ENCODE data around the gene PITPNB. TPM values are rescaled to one million over a fixed set of nuclear protein-coding genes. Genes with fewer than 3 reads are reported as not detected.

The PITPNB gene
- total RNA-seq, 1 donor from 2014 or later: 93.0 TPM

DNA sequence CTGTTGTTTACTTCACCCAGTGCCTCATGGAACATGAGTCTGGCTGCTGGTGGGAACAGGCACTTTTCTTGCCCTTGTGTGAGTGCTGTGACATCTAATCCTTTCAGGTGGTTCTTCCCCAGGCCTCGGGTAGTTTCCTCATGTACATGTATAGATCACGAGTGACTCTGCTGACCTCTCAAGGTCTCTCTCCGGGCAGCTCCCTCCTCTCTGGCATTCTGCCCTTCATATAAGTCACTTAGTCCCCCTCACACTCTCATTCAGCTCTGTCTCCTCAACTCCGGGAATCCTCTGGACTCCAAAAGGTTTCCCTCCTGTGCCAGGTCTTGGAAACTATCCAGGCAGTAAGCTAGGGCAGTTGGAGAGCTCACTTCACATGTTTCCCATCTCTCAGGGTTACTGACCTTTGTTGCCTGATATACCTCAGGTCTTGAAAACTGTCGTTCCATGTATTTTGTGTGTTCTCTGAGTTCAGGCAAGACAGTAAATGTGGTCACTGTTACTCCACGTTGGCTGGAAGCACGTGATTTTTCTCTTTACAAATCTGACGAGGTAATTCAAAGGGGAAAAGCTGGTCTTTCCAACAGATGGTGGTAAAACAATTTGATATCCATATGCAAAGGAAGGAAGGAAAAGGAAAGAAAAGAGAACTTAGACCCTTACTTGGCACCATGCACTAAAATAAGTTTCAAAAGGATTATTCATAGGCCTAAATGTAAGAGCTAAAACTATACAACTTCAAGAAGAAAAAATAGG is 40.5 kb upstream of the PITPNB start:
- H3K36me3 Mint-ChIP-seq: peaks cover 20% of the 10 kb centered on the region

DNA sequence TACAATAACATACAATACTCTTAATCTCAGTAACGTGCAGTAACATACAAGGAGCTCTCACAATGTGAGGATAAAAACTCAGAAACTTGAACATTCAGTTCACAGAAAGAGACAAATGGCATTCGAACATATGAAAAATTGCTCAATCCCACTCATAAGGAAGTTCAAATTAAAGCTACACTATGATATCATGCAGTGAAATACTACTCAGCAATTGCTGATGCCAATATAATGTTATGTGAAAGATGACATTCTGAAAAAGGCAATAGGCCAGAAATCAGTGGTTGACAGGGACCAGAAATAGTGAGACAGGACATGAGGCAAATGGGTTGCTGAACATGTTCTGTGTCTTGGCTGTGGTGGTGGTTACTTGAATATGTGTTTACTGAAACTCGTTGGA is 33.7 kb upstream of the PITPNB start:
- no peak overlapping the region for H3K27ac Mint-ChIP-seq
- peaks cover 12% of the 10 kb centered on the region for H3K36me3 Mint-ChIP-seq
- no peak for DNase-seq (ENCODE audit: low spot score in 2 of 2, unreplicated experiment in 2 of 2)
- no peaks in the 10 kb centered on the region for H3K27me3 Mint-ChIP-seq (ENCODE audit: low read depth)
- TF ChIP-seq, protein P1, sequence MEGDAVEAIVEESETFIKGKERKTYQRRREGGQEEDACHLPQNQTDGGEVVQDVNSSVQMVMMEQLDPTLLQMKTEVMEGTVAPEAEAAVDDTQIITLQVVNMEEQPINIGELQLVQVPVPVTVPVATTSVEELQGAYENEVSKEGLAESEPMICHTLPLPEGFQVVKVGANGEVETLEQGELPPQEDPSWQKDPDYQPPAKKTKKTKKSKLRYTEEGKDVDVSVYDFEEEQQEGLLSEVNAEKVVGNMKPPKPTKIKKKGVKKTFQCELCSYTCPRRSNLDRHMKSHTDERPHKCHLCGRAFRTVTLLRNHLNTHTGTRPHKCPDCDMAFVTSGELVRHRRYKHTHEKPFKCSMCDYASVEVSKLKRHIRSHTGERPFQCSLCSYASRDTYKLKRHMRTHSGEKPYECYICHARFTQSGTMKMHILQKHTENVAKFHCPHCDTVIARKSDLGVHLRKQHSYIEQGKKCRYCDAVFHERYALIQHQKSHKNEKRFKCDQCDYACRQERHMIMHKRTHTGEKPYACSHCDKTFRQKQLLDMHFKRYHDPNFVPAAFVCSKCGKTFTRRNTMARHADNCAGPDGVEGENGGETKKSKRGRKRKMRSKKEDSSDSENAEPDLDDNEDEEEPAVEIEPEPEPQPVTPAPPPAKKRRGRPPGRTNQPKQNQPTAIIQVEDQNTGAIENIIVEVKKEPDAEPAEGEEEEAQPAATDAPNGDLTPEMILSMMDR (IDR thresholded peaks at IDR 0.05; ENCODE audit: unreplicated experiment): no peak
- H3K9me3 Mint-ChIP-seq: peaks cover 4% of the 10 kb centered on the region
- H3K4me3 Mint-ChIP-seq: no peak overlapping the region
- H3K4me1 Mint-ChIP-seq: peaks cover 8% of the 10 kb centered on the region

More for the DNA sequence above, 40.5 kb upstream of the PITPNB start:
- Mint-ChIP-seq H3K4me3 (no peak overlapping the region), H3K27me3 (ENCODE audit: low read depth) (no peaks in the 10 kb centered on the region), H3K27ac (no peak overlapping the region), H3K9me3 (peaks cover 4% of the 10 kb centered on the region), H3K4me1 (peaks cover 5% of the 10 kb centered on the region)
- no peak for DNase-seq (ENCODE audit: low spot score in 2 of 2, unreplicated experiment in 2 of 2)
- TF ChIP-seq, protein P1 (IDR thresholded peaks at IDR 0.05; ENCODE audit: unreplicated experiment): no peak

DNA sequence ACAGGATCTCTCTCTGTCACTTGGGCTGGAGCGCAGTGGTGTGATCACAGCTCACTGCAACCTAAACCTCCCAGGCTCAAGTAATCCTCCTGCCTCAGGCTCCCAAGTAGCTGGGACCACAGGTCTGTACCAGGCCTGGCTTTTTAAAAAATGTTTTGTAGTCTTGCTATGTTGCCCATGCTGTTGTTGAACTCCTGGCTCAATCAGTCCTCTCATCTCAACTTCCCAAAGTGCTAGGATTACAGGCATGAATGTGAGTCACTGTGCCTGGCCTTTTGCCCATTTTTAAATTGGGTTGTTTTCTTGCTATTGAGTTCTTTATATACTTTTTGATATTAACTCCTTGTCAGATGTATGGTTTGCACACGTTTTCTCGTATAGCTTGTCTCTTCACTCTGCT is 33.0 kb upstream of the PITPNB start:
- Mint-ChIP-seq H3K4me1 (peaks cover 8% of the 10 kb centered on the region), H3K27me3 (ENCODE audit: low read depth) (no peaks in the 10 kb centered on the region), H3K4me3 (no peak overlapping the region), H3K27ac (peak overlapping the region; percentile 39), H3K36me3 (peaks cover 7% of the 10 kb centered on the region), H3K9me3 (no peaks in the 10 kb centered on the region)
- DNase-seq (ENCODE audit: low spot score in 2 of 2, unreplicated experiment in 2 of 2): no peak
- TF ChIP-seq, protein P1 (IDR thresholded peaks at IDR 0.05; ENCODE audit: unreplicated experiment): no peak

DNA sequence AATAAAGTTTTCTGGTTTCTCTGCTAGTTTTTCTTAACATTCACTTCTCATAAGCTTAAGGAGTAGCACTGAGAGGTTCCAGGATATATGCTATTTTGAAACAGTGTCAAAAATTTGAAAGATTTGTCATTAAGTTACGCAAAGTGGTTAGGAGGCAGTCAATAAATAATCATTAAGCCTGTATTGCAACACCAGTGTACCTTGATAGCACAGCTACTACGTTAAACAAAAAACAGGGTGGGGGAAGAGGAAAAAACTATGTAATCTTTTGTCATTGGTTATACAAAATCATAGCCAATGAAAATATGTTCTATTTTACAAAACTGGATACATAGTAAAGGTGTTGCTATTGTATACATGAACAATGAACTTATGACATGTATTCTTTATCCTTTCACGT is 30.4 kb upstream of the PITPNB start:
- H3K36me3 Mint-ChIP-seq: peaks cover 8% of the 10 kb centered on the region
- TF ChIP-seq, protein P1 (IDR thresholded peaks at IDR 0.05; ENCODE audit: unreplicated experiment): no peak
- H3K4me1 Mint-ChIP-seq: peaks cover 8% of the 10 kb centered on the region
- H3K27ac Mint-ChIP-seq: no peak overlapping the region
- H3K9me3 Mint-ChIP-seq: no peaks in the 10 kb centered on the region
- no peaks in the 10 kb centered on the region for H3K27me3 Mint-ChIP-seq (ENCODE audit: low read depth)
- no peak overlapping the region for H3K4me3 Mint-ChIP-seq
- no peak for DNase-seq (ENCODE audit: low spot score in 2 of 2, unreplicated experiment in 2 of 2)

DNA sequence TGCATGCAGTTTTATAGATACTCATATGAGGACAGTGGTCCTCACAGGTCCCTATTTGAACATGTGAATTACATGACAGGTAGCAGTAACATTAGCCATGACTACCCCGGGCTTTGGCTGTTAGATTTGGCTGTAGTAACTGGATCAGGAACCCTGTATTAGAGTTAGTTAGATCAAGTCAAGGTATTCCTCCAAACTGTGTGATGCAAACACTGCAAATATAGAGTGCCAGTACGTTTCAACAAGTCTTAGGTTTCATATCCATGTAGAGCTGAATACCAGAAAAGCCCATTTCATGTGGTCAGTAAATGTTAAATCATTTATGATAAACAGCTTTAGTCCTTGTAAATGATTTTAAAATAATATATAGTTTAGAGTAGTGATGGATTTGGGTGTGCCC is 29.5 kb upstream of the PITPNB start:
- peaks cover 8% of the 10 kb centered on the region for H3K4me1 Mint-ChIP-seq
- no peak for DNase-seq (ENCODE audit: low spot score in 2 of 2, unreplicated experiment in 2 of 2)
- no peaks in the 10 kb centered on the region for H3K27me3 Mint-ChIP-seq (ENCODE audit: low read depth)
- H3K27ac Mint-ChIP-seq: no peak overlapping the region
- H3K9me3 Mint-ChIP-seq: no peaks in the 10 kb centered on the region
- peaks cover 8% of the 10 kb centered on the region for H3K36me3 Mint-ChIP-seq
- TF ChIP-seq, protein P1 (IDR thresholded peaks at IDR 0.05; ENCODE audit: unreplicated experiment): no peak
- no peak overlapping the region for H3K4me3 Mint-ChIP-seq
